HS-5 (cell line): ENCODE data around the gene B3GALT6.

ENCODE experiments used
- DNase-seq: peaks from one replicate; pipeline ENCODE4 v3.0.0-alpha.2; 2012; ENCODE audit warnings: low read depth

Gene B3GALT6

DNA sequence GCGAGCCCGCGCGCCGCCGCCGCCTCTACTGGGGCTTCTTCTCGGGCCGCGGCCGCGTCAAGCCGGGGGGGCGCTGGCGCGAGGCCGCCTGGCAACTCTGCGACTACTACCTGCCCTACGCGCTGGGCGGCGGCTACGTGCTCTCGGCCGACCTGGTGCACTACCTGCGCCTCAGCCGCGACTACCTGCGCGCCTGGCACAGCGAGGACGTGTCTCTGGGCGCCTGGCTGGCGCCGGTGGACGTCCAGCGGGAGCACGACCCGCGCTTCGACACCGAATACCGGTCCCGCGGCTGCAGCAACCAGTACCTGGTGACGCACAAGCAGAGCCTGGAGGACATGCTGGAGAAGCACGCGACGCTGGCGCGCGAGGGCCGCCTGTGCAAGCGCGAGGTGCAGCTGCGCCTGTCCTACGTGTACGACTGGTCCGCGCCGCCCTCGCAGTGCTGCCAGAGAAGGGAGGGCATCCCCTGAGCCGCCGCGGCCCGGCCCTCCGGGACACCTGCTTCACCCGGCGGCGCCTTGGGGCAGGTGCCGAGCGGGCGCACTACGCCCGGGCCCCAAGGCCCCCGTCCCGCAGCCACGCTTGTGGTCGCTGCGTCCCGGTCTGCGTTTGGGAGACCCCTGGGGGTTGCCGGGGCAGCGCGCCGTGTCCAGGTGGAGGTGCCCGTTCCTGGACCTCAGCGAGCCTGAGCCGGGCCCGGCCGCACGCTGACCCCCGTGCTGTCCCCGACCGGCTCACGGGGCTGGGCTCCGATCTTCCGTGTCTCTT lies 944 bp downstream of the B3GALT6 start:
- no peak for DNase-seq

DNA sequence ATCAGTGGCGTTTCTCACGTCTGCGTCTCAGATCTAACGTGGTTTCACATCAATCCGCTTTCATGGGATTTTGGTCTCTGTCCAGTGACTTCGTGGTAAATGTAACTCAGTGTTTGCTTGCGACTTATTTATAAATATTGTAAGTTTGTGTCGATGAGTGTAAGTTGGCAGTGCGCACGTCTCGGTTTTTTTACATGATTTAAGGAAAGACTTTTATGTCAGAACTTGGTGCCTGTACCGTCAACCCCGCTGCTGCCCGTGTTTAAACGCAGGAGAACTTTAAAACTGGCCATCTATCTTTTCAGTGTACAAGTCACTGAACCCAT lies 1.5 kb downstream of the B3GALT6 start:
- no peak for DNase-seq

DNA sequence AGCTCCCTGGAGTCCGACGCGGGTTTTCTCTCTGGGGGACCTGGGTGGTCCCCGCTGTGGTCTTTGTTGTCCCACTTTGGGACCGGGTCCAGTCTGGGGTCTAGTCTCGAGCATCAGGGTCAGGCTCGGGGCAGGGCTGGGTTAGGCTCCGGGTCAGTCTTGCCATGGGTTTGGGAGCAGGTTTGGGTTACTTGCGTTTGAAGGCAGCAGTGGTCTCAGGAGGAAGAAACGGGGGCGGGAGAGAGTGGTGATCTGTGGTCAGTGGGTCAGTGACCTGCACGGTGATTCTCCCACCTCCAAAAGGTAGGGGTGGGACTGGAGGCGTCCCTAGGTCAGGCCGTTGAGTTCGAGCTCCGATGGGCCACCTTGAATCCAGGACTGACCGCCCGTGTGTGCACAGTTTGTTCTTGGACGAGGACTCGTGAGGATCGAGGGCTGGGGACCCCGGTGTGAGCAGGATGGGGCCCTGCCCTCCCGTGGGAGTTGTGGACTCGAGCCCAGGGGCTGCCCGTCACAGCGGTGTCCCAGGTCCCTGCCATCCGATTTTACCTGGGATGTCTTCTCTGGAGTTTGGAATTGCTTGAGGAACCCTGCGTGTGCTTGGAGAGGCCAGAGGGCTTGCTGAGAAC lies 2.3 kb downstream of the B3GALT6 start:
- no peak for DNase-seq

DNA sequence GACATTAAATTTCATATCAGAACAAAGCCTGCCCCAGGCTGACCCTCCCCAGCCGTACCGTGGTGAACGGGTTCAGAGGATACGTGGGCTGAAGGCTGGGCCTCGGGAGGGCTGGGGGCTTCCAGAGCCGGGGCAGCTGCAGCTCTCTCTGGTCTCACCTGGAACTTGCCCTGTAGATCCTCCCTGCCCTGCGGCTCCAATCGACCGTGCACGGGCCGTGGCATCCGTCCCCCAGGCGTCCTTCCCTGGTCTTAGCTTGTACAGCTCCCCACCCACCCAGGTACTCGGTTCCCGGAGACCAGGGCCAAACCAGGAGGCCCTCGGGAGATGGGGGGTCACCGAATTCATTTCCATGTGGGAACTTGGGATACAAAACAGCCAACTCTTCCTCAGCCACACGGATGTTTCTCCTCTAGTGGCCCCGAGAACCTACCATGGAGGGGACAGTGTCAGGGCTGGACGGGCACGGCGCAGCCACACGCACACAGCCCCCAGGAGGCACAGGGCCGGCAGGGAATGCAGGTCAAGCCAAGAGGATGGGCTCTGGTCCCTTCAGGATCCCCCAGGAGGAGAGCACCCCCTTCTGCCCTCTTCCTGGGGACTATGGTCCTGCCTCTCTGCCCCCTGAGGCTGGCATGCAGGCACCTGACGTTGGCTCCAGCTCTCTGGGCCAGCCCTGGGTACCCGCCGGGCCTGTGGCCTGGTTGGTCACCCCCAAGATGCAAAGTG lies 3.1 kb downstream of the B3GALT6 start:
- DNase-seq: no peak

DNA sequence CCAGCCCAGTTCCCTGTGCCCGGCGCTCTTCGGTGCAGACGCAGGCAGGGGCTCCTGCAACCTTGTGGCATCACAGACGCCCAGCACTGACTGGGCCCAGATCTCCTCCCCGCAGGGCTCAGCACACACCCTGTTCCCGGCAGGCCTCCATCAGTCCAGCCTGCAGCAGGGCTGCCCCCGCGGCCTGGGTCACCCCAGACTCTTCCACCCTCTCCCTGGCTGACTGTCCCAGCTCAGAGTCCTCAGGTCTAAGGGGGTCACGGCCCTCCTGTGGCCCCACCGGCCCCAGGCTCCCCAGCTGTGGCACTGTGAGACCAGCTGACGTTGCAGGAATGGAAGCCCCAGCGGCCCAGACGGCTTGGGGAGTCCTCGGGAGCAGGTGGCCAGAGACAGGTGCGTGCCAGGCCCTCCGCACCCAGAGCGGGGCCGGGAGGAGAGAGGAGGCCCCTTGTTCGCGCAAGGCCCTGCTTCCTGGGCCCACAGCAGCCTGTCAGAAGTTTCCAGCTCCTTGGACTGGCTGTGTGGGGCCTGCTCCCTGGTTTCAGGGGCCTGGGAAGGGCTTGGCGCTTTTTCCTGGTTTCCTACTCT lies 4.2 kb downstream of the B3GALT6 start:
- no peak for DNase-seq

DNA sequence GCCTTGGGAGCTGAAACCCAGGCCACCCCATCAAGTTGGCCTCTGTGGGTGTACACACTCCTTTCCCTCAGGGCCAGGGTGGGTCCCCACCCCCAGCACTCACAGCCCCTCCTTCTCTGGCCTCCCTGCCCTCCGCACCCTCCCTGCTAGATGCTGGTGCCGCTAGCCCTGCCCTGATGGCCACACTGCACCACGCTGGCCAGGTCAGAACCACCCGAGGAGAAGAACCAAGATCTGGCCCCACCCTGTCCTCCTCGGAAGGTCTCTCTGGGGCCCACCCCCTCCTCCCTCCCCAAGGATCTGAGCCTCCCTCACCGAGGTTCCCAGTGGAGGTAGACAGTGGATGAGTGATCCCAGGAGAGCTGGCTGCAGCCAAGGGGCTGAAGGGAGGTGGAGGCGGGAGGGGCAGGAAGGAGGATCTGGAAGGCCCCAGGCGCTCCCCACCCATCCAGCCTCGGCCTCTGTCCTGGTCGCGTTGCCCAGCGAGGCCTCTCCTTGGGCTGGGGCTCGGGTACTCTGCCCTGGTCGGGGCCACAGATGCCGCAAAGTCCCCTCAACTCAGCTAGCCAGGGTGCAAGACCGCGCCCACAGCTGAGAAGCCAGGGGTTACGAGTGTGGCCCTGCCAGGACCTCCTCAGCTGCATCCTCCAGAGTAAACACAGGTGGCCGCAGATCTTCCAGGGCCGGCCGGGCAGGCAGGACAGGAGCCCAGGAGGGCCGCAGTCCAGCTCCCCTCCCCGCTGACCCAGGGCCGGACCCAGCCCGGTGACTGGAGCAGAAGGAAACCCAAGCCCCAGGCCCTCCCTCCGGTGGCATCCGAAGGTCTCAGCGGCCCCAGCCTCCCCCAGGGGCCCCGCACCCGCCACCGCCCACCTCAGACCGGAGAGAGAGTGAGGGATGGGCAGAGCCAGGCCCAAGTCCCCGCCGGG lies 5.2 kb downstream of the B3GALT6 start:
- DNase-seq: no peak

DNA sequence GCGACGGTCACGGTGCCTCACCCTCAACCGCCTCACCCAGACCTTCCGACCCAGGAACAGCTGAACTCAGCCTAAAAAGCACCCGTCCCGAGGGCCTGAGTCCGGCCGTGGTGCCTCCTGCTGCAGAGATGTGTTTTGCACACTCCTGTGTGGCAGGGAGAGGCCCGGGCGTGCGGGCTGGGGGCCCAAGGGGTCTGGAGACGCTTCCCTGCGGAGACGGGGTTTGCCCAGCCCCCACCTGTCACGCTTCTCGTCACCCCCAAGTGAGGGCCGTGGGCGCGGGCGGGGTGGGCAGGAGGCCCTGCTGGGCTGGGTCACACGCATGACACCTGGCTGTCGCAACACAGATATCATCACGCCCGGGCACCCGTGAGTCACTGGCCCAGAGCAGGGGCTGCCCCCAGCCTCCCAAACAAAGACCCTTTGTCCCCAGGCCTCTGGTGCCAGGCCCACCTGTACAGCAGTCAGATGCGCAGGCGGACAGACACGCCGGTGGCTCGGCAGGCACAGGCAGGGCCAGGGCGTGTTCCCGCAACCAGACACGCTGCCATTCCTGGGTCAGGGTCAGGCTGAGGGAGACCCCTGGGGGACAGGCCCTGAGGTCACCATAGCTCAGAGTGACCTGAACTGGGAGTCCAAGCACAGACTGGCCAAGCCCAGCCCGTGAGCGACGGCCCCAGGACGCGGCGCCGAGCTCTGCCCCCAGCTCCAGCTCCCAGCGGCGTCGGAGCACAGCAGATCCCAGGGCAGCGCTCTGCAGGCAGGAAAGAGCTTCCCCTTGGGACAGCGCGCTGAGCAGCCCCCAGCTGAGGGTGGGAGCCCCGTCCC lies 6.1 kb downstream of the B3GALT6 start:
- DNase-seq: no peak

DNA sequence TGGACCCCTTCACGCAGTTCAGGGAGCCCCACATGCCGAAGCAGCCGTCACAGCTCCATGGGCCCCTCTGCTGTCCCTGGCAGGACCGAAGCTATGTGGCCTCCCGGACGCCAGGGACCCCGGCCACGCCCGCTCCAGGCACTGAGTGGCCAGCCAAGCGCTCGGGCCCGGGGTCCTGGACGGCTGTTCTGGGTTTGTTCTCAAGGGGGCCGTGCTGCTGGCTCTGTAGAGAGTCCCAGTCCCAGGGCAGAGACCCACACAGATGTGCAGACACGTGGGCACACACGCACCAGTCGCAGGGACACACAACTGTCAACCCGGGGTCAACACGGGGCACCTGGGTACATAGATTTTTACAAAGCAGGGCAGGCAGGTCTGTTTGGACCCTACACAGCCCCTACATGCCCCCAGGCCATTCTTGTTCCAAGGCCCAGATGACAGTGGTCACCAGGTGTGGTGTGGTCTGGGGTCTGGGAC lies 6.7 kb downstream of the B3GALT6 start:
- DNase-seq: no peak

DNA sequence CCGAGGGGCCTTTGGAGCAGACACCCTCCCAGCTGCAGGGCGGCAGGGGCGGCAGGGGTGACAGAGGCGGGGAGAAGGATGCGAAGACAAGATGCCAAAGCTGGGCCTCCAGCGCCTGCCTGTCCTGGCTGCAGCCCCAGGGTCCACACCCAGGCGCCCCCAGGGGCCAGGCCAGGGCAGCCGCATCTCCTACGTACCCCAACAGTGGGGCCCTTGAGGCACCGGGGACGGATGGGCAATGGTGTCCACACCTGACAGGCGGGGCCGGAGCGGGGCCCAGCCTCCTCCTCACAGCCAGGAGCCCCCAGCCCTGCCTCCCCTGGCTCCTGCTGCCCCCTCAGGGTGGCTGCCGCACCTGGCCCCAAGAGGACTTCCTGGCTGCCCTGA lies 7.2 kb downstream of the B3GALT6 start:
- DNase-seq: no peak

DNA sequence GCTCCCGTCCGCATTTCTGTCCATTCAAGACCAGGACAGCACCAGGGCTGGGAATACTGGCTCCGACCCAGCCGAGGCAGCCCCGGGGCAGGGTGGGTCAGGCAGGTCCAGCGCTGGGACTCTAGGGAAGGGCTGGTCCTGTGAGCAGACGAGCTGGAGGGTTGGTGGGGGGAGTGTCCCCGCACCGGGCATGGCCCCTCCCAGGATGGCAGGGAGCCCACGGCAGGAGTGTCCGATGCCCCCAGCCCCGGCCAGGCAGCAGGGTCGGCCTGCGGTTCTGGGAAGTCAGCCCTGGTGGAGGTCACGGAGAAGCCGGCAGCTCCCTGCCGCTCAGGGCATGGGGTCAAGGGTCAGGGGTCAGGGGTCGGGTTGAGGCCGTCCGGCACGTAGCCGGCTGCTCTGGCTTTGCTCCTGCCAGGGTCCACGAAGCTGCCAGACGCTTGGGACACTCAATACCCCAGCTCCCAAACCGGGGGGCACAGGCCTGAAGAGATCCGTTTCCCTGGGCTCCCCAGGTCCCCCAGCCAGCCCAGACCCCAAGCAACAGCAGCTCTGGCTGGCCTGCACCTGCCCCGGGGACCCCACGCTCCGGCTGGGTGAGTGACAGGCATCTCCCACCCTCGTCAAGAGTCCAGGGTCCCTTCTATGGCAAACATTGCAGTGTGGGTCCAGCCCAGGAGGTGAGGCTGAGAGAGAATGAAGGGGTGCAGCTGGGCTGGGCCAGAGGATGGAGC lies 7.7 kb downstream of the B3GALT6 start:
- DNase-seq: no peak

DNA sequence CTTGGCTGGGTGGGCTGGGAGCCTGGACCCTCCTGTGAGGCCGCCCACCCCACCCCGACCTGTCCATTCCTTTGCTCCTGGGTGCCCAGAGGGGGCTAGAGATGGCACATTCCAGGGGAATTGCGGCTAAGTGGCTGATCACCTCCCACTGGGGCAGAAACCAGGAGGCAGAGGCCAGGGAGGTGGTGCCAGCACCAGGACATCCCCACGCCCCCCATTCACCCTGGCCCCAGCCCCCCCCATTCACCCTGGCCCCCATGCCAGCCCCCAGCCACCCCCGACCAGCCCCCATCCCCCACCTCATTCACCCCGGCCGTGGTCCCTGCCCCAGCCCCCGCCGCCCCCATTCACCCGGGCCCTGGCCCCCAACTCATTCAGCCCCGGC lies 8.3 kb downstream of the B3GALT6 start:
- no peak for DNase-seq

DNA sequence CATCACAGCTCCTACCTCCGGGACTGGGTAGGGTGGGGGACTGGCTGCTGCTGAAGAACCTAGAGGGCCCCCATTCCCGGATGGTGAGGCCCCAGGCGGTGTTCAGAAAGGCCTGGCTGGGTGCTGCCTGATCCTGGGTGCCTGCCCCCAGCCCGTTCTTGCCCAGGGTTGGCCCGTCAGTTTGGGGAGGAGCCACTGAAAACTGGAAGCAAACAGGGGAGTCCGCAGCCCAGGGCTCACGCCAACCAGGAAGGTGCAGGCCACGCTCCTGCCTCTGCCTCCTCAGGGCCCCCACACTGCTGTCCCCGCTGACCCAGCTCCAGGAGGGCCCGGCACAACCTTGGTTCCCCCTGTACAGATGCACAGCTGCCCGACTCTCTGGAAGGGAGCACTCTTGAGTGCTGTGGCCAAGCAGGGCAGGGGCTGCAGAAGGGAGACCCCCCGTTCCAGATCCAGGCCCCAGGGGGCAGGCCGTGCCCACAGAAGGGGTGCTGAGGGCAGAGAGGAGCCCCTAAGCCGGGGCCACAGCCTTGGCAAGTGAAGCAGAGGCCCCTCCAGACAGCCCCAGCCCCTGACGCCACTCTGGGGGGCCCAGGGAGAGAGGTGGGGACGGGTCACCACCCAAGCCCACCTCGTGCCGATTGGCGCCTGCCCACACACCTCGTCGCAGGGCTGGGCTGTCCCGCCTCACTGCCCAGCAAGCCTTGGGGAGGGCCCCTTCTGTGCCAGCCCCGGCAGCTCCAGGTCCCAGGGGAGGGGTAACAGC lies 9.0 kb downstream of the B3GALT6 start:
- DNase-seq: no peak

DNA sequence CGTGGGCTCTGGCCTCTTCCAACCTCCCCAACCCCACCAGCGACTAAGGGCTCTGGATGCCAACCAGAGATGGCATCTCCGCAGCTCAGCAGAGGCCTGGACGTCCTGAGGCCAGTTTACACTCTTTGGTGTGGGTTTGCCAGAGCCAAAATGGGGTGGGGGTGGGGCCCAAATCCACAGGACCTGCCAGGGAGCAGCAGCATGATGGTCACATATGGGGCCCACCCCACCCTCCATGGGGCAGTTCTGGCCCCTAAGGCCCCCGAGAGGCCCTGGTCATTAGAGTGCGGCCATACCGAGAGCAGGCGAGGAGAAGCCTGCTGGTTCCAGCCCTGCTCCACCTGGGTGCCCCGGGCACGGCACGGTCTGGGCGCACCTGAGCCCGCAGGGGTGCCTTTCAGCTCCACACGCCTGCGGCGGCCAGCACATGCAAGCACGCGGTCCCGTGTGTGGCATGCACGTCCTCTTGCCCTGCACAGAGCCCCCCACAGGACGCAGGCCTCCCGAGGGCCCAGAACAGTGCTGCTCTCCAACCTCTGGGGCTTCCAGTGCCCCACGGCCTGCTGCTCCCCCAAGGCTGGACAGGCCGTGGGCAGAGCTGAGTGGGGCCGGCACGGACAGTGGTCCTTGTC lies 9.7 kb downstream of the B3GALT6 start:
- no peak for DNase-seq

DNA sequence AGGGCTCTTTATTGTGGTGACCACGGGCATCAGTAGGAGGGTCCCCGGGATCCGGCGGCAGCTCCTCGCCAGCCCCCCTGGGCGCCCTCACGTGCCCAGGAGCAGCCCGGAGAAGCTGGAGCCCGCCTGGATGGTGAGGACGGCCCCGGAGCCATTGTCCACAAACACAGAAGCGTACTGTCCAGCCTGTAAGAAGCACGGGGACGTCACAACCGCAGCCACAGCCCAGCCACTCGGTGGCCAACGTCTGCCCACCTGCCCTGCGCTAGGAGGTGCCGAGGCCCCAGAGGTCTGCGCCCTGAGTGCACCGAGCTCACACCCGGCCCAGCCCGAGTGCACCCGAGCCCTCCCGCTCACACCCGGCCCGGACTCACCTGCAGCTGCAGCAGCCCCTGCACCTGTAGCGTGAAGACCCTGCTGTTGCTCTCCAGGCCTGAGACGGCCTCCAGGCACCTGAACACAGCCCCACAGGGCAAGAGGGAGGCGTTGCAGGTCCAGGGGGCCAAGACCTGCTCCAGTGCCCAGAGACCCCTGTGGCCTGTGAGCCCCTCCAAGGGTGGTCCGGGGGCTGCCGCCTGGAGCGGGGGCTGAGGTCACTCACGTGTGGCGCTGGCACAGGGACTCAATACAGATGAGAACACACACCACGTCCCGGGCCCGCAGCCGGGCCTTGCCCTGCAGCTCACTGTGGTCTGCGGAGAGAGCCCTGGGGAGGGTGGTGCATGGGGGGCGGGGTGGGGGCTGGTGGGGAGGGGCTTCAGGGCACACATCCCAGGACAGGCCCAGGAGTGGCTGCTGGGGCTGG lies 10.6 kb downstream of the B3GALT6 start:
- no peak for DNase-seq

DNA sequence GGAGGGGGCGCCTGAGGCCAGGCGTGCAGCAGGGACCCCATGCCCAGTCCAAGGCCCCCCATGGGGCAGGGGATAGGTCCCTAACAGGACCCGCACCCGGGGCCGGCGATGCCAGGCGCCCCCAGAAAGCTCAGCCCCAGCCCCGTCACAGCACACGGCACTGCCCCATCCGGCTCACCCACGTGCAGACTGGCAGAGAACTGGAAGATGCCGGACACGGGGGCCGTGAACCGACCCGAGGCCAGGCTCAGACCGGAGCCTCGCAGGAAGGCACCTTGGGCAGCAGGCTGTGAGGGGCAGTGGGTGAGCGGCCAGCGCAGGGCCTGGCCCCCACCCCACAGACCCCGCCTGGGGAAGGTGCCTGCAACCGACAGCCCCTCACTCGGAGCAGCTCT lies 11.2 kb downstream of the B3GALT6 start:
- no peak for DNase-seq

DNA sequence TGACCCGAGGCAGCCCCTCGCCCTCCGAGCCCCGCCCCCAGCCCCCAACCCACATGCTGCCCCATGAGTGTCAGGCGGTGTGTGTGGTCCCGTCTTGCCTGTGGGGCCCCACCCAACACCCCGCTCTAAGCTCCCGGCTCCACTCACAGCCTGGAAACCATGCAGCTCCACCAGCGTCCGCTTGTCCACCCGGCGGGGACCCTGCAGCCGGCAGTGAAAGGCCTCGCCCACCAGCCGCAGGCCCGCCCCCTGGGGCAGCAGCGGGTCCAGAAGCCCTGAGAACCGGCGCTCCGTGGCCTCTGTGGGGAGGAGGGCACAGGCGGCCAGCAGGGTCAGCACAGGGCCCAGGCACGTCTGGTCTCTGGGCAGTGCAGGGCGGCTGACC lies 11.8 kb downstream of the B3GALT6 start:
- DNase-seq: no peak

DNA sequence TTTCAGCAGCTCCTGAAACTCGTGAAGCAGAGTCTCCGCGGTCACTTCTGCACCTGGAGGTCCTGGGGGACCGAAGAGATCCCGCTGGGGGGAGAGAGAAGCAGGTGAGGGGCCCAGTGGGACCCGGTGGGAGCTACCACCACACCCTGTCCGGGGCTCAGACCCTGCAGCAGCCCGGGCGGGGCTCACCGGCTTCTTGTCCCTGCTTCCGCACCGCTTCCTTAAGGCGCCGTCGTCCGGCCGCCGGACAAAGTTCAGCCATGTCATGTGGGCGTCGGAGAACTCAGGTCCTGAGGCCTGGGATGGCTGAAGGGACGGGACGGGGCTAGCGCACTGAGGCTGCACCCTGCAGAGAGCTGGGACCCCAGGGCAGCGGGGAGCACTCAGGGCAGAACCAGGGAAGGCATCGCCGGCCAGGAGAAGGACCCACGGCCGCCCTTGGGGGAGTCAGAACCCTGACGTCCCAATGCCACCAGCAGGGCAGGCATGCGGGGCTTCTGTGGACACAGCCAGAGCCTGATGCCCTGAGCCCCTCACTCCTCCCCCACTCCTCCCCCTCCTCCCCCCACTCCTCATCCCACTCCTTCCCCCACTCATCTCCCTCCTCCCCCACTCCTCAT lies 12.3 kb downstream of the B3GALT6 start:
- DNase-seq: no peak
